Stimulated activated CD8-positive, alpha-beta memory T cell treated with anti-CD3 and anti-CD28 coated beads, Interleukin-15, amount 100 ng/mL, for 1 hour (primary cell): Measurements from ENCODE around the gene TMEM131L.

Source experiments
- DNase-seq: peaks from one replicate; pipeline ENCODE4 v3.0.0-alpha.2; 2020; ENCODE audit warnings: low read depth

Gene TMEM131L

DNA sequence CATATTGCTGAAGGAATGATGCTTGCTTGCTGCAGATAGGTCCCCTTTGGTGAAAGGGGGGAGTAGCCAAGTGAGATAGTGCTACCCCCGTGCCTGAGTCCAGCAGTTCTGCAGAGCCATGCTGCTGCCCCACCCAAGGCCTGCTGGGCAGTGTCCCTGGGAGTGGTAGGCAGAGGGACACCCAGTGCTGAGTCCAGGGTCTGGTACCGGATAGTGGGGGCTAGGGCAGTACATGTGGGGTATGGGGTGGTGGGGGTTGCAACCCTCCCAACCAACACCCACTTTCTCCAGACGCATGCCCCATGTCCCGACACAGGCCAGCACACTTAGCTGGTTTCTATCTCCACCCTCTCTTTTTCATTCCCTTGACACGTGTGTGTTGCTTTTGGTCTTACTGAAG is 155.9 kb downstream of the TMEM131L start:
- no peak for DNase-seq

DNA sequence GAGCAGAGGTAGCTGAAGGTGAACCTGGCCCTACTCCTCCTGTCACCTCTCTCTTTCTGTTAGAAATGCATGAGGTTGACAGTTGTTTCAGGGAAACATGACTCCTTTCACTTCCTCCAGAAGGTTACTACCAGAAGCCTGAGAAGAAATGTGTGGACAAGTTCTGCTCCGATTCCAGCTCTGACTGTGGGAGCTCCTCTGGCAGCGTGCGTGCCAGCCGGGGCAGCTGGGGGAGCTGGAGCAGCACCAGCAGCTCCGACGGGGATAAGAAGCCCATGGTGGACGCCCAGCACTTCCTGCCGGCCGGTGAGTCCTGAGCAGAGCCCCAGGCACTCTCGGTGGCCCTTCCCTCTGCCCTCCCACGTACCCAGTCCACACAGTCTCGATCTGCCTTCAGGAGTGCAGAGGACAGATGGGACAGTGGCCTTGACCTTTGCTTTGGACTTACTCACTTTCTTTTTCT is 156.6 kb downstream of the TMEM131L start:
- DNase-seq = no peak

DNA sequence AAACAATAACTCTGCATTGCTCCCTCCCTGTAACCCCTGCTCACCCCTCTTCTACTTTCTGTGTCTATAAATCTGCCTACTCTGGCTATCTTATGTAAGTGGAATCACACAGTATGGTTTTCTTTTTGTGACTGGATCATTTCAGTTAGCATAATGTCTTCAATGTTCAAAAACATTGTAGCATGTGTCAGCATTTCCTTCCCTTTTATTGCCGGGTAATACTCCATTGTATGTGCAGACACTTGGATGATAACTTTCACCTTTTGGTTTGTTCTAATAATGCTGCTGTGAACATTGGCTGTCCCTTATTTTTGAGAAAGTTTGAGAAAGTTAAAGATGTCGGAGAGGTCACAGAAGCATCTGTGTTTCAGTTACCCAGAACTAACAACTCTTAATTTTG is 157.3 kb downstream of the TMEM131L start:
- DNase-seq = no peak

DNA sequence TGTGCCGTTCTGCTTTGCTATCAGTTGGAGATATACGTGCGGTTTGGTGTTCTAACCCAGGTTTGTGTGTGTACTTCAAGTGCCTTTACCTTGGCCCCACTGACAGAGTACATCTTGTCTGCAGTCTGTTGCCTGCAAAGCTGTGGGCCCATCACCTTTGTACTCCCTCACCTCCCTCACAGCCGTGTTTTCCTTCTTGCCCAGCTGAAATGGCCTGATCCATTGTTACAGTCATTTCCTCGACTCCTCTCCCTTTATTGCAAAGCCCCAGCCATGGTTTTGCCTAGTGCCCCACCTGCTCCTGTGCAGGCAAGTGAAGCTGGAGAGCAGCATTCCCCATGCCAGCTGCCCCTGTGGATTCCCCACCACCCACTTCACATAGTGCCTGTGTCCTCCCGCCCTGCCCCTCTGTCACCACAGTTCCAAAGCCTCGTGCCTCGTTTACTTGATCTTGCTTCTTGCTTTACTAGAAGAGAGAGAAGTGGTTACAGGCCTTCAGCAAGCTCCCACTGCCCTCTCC is 162.7 kb downstream of the TMEM131L start:
- DNase-seq = no peak

DNA sequence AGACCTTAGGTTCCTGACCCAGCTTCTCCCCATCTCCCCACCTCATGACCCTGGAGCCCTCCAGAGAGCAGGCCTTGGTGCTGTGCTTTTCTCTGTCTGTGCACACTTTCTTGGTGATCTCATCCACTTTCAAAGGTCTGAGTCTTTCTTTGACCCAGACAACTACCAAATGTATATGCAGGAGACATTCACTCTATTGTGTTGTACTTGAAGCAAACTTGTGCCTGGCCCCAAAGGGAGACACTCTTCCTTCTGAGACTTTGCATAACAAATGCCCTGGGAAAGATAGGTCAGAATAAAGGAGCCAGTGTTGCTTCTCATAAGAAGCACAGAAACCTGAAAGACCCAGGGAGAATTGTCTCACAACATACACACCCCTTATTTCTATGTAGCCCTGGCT is 163.6 kb downstream of the TMEM131L start:
- no peak for DNase-seq

DNA sequence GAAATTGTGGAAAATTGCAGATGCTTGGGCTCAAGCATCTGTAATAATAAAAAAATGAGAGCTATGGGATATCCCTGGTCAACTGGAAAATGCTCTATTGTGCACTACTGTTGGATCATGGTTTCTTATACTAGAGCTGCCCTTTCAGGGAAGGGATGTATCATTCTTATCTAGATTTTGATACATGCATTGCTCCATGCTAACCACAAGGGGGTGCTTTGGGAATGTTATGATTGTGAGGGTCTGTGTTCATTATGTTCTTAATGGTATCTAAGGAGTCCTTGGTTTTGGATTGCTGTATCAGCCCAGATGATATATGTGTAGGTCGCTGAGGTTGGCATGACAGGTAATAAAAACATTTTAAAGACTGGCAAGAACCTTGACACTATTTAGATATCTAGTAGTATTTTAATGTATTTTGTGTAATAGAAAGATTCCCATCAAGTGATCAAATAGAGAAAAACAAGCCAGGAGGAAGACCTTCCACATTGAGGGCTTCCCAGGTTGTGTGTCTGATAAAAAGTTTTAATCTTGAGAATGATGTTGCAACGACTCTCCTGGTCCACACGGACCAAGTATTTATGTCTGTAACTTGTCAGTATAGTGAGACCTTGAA is 168.7 kb downstream of the TMEM131L start:
- no peak for DNase-seq

DNA sequence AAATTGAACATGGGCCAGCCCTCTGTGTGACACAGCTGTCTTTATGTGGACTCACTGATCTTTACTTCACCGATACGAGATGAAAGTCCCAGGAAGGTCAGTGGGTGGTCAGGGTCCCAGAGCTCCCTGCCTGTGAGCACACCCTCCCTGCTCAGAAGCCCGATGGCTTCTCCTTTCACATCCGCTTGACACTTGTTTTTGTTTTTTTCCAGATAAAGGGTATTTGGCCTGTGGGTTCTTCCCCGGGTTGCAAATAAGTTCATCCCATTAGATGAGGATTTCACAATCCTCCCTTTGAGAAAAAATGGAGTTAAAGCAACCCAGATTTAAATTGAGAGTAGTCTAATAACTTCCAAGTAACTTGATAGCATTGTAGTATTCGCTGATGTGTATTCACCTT is 169.7 kb downstream of the TMEM131L start:
- no peak for DNase-seq

DNA sequence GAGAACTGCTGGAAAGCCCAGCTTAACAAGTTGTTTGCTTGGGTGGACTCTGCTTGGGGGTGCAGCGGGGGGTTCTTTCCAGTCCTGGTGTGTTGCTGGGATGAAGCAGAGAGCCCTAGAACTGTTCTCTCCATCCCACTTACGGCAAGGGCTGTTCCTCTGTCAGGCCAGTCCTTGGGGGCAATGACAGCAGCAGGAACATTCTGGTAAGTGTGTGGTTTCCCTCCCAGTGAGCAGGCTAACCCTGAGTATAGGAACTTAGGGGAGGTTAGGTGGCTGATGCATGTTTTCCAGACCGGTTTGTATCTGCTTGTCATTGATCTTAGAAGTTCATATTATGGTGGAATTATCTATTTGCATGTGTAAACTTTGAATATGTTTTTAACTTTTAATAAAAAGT is 171.0 kb downstream of the TMEM131L start:
- no peak for DNase-seq

DNA sequence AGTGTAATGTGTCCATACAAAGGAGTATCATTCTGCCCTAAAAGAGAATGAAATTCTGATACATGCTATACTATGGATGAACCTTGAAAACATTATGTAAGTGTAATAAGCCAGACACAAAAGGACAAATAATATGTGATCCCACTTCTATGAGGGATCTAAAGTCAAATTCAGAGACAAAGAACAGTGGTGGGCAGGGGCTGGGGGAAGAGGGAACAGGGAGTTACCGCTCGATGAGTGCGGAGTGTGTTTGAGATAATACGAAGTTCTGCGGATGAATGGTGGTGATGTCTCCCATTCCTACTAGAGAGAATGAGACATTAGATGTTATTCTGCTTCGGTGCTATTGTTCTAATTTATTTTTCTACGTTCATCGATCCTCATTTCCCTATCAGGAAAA is 171.9 kb downstream of the TMEM131L start:
- DNase-seq = no peak

DNA sequence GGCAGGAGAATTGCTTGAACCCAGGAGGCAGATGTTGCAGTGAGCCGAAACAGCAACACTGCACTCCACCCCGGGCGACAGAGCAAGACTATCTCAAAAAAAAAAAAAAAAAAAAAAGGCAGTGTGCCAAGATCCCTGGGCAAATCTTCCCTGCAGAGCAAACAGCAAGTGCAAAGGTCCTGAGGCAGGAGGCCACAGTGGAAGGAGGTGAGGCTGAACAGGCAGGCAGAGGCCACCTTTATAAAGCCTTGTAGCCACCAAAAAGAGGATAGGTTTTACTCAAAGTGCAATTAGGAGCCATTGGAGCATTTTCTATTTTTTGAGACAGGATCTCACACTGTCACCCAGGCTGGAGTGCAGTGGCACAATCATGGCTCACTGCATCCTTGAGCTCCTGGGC is 172.8 kb downstream of the TMEM131L start:
- no peak for DNase-seq

DNA sequence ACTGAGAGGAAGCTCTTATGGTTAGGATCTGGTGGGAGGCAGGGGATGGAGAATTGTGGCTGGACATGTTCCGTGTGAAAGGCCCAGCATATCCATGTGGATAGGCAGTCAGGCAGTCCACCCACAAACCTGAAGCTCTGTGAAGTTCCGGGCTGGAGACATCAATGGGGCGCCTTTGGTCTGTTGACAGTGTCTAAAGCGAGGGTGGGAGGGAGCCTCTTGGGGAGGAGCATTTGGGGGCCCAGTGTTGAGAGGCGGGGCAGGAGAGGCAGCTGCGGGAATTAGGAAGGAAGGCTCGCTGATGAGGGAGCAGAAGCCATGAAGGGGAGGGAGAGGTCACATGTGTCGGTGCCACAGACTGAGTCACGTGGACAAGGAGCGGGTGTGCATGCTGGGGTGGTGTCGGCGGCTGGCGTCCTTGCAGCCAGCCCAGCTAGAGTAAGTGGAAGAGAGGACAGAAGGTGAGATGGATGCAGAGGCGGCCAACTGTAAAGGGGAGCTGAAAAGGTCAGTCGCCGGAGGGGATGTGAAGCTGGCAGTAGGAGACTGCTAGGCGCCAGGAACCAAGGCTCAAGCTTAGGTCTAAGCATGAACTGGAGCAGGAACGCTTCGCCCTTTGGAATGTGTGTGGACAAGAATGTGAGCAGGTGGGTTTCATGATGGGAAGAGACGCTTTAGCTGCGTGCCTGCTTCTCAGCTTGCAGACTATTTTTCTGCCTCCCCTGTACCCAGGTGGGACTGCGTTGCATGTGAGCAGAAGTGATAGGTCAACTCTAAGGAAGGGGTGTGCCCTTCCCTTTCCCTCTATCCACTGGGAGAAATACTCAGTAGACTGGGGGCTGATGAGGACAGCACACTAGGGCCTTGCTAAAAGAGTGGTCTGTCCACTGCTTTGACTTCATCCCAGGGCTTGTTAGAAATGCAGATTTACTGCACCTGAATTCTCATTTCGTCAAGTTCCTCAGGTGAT is 174.0 kb downstream of the TMEM131L start:
- no peak for DNase-seq

DNA sequence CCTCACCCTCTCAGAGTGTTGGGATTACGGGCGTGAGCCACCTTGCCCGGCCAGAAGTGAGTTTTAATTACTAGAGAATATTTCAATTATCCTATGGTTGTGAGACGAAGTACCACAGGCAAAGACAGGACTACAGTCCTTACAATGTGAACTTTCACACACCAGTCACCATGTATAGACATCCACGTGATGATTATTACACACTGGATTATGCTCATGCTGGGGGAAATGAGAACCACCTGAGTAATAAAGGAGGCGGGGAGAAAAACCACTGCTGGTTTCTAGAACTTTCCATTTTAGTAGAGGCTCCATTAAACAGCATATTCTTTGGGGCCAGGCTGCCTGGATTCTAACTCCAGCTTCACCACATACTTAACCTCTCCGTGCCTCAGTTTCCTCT is 175.4 kb downstream of the TMEM131L start:
- no peak for DNase-seq

DNA sequence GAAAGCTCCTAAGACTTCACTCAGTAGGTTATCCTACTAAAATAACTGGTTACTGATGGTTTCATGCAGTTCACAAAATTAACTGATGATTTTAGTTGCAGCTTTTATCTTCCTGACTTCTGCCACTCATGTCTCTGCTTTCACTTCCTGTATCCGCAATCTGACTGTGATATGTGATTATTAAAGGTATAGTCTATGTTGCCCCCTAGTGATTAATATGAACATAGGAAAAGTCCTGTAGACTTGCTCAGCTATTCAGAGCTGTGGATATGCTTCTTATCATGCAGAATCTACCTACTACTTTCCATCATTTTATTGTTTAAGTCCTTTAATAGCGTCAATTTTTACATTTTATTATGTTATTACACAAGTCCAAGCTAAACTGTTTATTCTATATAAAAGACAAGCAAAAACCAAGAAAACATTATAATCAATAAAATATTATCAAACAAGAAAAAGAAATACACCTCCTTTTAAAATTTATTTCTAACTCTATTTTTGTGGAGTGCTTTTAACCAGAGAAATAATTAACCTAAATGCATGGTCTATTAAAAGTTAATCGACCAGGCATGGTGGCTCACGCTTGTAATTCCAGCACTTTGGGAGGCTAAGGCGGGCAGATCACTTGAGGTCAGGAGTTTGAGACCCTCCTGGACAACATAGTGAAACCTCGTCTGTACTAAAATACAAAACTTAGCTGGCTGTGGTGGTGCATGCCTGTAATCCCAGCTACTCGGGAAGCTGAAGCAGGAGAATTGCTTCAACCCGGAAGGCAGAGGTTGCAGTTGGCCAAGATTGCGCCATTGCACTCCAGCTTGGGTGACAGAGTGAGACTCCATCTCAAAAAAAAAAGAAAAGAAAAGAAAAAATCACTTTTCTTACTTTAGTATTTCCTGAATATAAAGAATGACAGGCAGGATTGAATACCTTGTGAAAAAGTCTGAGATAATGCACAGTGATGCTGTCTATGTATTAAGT is 177.5 kb downstream of the TMEM131L start:
- DNase-seq = no peak

DNA sequence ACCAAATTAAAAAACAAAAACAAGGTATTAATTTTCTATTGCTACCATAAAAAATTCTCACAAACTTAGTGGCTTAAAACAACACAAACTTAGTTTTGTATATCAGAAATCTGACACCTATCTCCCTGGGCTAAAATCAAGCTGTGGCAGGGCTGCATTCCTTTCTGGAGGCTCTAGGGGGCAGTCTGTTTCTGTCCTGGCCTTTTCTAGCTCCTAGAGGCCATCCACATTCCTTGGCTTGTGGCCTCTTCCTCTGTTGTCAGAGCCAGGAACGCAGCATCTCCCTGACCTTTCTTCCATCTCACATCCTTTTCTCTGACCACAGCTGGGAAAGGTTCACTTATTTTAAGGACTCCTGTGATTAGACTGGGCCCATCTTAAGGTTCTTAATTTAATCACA is 179.0 kb downstream of the TMEM131L start:
- no peak for DNase-seq

DNA sequence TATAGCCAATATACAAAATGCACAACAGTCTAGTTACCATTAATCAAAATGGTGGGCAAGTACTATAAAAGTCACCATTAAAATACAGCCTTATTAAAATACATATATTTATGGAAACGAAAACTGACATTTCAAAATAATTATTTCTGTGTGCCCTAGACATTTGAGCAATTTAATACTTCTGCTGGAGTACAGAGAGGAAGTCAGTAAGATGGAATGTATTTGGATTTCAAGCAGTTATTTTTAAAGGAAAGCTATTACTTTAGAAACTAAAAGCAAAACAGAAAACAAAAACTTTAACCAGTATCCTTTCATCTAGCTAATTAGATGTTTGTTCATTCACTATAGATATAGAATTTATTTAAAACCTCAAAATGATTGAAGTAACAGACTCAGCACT is 180.1 kb downstream of the TMEM131L start:
- no peak for DNase-seq

DNA sequence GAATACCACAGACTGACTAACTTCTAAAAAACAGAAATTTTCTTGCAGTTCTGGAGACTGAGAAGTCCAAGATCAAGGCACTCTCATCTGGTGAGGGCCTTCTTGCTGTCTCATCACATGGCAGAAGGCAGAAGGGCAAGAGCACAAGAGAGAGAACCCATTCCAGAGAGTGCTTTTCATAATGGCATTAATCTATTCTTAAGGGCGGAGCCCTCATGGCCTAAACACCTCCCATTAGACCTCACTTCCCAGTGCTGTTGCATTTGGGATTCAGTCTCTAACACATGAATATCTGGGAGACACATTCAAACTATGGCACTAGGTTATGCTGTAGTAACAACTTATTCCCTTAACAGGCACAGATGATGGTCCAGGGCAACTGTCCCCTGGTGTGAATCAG is 180.8 kb downstream of the TMEM131L start:
- DNase-seq = no peak

DNA sequence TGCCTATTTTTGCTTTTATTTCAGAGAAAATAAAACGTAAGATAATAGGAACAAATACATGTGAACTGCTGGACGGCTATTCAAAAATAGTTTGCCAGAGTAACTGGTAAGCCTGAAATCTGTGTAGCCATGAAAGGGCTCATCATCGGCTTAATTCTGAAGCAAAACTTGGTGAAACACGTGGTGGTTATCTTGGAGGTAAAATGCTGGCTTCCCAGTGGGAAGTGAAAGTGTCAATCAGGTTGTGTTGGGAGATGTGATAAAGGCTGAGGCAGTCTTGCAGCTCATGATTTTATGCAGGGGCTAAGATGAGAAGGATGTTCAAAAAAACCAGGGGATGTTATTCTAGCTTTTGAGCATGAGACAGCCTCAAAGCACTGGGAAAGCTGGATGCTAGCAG is 181.8 kb downstream of the TMEM131L start:
- DNase-seq = no peak

DNA sequence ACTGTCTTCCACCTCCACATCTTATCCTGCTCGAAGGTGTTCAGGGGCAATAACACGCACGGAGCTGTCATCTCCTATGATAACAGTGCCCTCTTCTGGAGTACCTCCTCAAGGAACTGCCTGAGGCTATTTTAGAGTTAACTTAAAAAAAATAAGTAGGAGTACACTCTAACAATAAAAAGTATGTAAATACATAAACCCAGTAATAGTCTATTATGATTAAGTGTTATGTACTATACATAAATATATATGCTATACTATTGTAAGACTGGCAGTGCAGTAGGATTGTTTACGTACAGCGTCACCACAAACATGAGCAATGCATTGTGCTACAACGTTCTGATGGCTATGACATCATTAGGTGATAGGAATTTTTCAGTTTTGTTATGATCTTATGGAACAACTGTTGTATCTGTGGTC is 183.4 kb downstream of the TMEM131L start:
- DNase-seq = no peak

DNA sequence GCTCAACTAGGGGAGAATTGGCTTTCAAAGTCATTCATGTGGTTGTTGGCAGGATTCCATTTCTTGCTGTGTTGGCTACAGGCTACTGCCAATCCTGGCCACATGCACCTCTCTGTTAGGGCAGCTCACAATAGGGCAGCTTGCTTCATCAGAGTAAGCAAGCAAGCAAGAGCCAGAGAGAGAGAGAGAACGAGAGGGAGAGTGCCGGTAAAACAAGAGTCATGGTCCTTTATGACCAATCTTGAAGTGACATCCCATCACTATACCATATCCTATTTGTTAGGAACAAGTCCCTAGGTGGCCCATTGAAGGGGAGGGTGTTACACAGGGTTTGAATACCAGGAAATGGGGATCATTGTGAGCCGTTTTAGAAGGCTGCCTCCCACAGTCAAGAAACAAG is 185.0 kb downstream of the TMEM131L start:
- DNase-seq = no peak

DNA sequence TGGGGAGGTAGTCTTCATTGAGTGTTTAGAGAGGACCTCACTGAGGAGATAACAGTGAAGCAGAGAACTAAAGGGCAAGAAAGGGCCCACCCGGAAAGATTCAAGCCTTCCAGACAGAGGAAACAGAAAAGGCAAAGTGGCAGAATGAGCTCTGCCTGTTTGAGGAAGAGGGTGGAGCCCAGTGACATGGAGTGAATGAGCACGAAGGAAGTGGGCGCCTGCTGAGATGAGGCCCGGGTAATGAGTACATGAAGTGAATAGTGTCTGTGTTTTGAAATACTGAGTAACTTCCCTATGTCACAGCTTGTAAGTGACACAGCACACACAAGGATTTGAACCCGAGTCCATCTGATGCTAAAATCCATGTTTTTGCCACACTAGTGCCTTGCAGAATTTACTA is 185.4 kb downstream of the TMEM131L start:
- DNase-seq = no peak

DNA sequence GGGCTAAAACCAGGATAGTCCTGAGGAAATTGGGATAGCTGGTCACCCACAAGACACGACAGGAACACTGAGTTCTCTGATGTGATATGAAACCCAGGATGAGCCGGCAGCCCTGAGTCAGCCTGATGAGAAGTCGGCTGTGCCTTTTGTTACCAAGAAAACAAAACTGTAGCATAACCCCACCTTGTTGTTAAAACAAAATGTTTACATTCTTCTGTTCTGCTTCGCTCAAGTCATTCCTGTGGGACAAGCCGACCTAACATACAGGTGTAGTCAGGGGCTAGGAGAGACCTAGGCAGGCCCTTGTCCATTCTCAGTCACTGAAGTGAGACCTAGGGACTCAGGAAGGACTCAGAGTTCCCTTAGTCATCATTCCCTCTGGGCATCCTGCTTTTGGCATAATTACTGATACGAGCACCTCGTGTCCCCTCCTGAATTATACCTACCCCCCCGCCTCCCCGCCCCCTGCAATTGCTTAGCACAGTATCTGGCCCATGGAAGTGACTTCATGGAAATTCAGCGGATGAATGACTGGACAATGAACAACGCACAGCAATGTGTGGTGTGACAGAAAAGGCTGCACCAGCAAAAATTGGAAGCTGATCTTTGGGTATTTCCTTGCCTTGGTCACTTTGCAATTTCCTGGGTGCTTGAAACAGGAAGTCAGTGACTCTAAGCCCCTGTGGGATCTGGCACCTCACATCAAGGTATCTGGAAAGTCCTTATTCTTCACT is 186.1 kb downstream of the TMEM131L start:
- no peak for DNase-seq
